GM23338 (cell line): ENCODE measurements around the gene BICRAL. TPM values are rescaled to one million over a fixed set of nuclear protein-coding genes. Genes with fewer than 3 reads are reported as not detected.

Experiments
- ATAC-seq: fragments of 200-7000 bp; cut with Tn5 transposase; 3 replicates; pipeline ENCODE4 v1.9.1; 2020
- DNase-seq: peaks from one replicate; pipeline ENCODE4 v3.0.0-alpha.2; 2015; ENCODE audit warnings: low spot score
- H2AFZ ChIP-seq: fragments of 200-600 bp; sonication (generic); 2 replicates; pipeline ENCODE4 v1.8.0; 2016; ENCODE audit warnings: antibody characterized with exemption, mild to moderate bottlenecking, moderate library complexity
- H3F3A ChIP-seq: fragments of 200-600 bp; sonication (generic); replicated peaks from 2 replicates; pipeline ENCODE4 v1.8.0; 2017; ENCODE audit warnings: antibody characterized with exemption, mixed run types, low read depth
- H3K27ac ChIP-seq: fragments of 200-600 bp; sonication (generic); 2 replicates; pipeline ENCODE4 v1.6.1; 2016; ENCODE audit warnings: low read depth
- H3K27me3 ChIP-seq: fragments of 200-600 bp; sonication (generic); 2 replicates; pipeline ENCODE4 v1.8.0; 2016; ENCODE audit warnings: mild to moderate bottlenecking, mixed run types, moderate library complexity; ENCODE audit not compliant: insufficient read depth
- H3K36me3 ChIP-seq: fragments of 200-600 bp; sonication (generic); 2 replicates; pipeline ENCODE4 v1.8.0; 2016; ENCODE audit warnings: mild to moderate bottlenecking; ENCODE audit not compliant: insufficient read depth
- H3K4me1 ChIP-seq: fragments of 200-600 bp; sonication (generic); 2 replicates; pipeline ENCODE4 v1.8.0; 2016; ENCODE audit warnings: mild to moderate bottlenecking, moderate library complexity; ENCODE audit not compliant: insufficient read depth
- H3K4me2 ChIP-seq: fragments of 200-600 bp; sonication (generic); 2 replicates; pipeline ENCODE4 v1.7.1; 2017; ENCODE audit warnings: mixed run types
- H3K4me3 ChIP-seq: fragments of 200-600 bp; sonication (generic); 2 replicates; pipeline ENCODE4 v1.6.1; 2016; ENCODE audit warnings: mixed run types
- H3K79me2 ChIP-seq: fragments of 200-600 bp; sonication (generic); replicated peaks from 2 replicates; pipeline ENCODE4 v1.8.0; 2017; ENCODE audit warnings: mild to moderate bottlenecking; ENCODE audit not compliant: insufficient read depth
- H3K9me2 ChIP-seq: fragments of 200-600 bp; sonication (generic); 2 replicates; pipeline ENCODE4 v1.8.0; 2017; ENCODE audit not compliant: insufficient read depth
- H4K20me1 ChIP-seq: fragments of 200-600 bp; sonication (generic); replicated peaks from 2 replicates; pipeline ENCODE4 v1.8.0; 2017; ENCODE audit warnings: mild to moderate bottlenecking; ENCODE audit not compliant: insufficient read depth
- H3K27ac Mint-ChIP-seq: 2 replicates; pipeline ENCODE4 v1.8.0; 2020; ENCODE audit warnings: inconsistent platforms, mild to moderate bottlenecking, moderate library complexity, mixed read lengths
- H3K27me3 Mint-ChIP-seq: 3 replicates; pipeline ENCODE4 v1.8.0; 2022; ENCODE audit warnings: low read depth, mild to moderate bottlenecking, moderate library complexity, mixed read lengths, inconsistent platforms; ENCODE audit not compliant: insufficient read depth, poor library complexity
- H3K36me3 Mint-ChIP-seq: 3 replicates; pipeline ENCODE4 v1.8.0; 2021; ENCODE audit warnings: low read depth, mild to moderate bottlenecking, inconsistent platforms, moderate library complexity, mixed read lengths
- H3K4me1 Mint-ChIP-seq: 3 replicates; pipeline ENCODE4 v1.8.0; 2020; ENCODE audit warnings: mild to moderate bottlenecking, inconsistent platforms, mixed read lengths
- H3K4me3 Mint-ChIP-seq: 3 replicates; pipeline ENCODE4 v1.8.0; 2021; ENCODE audit warnings: moderate library complexity, mild to moderate bottlenecking, inconsistent platforms, mixed read lengths
- H3K9me3 Mint-ChIP-seq: 3 replicates; pipeline ENCODE4 v1.8.0; 2020; ENCODE audit warnings: moderate library complexity, mild to moderate bottlenecking, inconsistent platforms, mixed read lengths
- CREB1 ChIP-seq: fragments of 250-450 bp; sonication (Bioruptor Pico); IDR thresholded peaks from 2 replicates; pipeline ENCODE4 v1.5.0; 2020; ENCODE audit warnings: low read depth, mild to moderate bottlenecking, moderate library complexity
- EZH2phosphoT487 ChIP-seq: fragments of 200-600 bp; sonication (generic); IDR thresholded peaks from one replicate; pipeline ENCODE4 v1.8.1; 2018; ENCODE audit warnings: antibody characterized with exemption; ENCODE audit not compliant: unreplicated experiment
- JUNB ChIP-seq: IDR thresholded peaks from one replicate; pipeline ENCODE4 v1.6.1; 2016; ENCODE audit warnings: antibody characterized with exemption; ENCODE audit not compliant: unreplicated experiment
- NANOG ChIP-seq: IDR thresholded peaks from 2 replicates; pipeline ENCODE4 v1.6.1; 2016; ENCODE audit warnings: antibody characterized with exemption, borderline replicate concordance
- POLR2AphosphoS5 ChIP-seq: IDR thresholded peaks from 2 replicates; pipeline ENCODE4 v1.6.1; 2016; ENCODE audit warnings: antibody characterized with exemption, low read depth
- STAT1 ChIP-seq: IDR thresholded peaks from one replicate; pipeline ENCODE4 v1.6.1; 2016; ENCODE audit warnings: antibody characterized with exemption; ENCODE audit not compliant: unreplicated experiment
- ZNF114 ChIP-seq: fragments of 250-450 bp; sonication (Bioruptor Pico); IDR thresholded peaks from 2 replicates; pipeline ENCODE4 v1.5.0; 2020; ENCODE audit warnings: mild to moderate bottlenecking, moderate library complexity
- ZNF331 ChIP-seq: fragments of 250-450 bp; sonication (Bioruptor Pico); IDR thresholded peaks from 2 replicates; pipeline ENCODE4 v1.5.0; 2020; ENCODE audit warnings: low read depth, mild to moderate bottlenecking, moderate library complexity
- polyA plus RNA-seq: library from polyadenylated mRNA; unstranded; fragments of >200 nt; fragmentation: Nextera tagmentation; extraction: Ambion mirVana; gene quantifications from 2 replicates; pipeline ENCODE4 v1.2.1, GENCODE V29; 2016
- total RNA-seq: library from RNA; depleted of rRNA; stranded (reverse); fragments of >200 nt; shearing (Covaris generic); gene quantifications from 2 replicates; pipeline ENCODE4 v1.2.3, GENCODE V29; 2014
- TF ChIP-seq, protein P1 (sequence below): fragments of 250-450 bp; sonication (Bioruptor Pico); IDR thresholded peaks from 2 replicates; pipeline ENCODE4 v1.5.0; 2020; ENCODE audit warnings: mild to moderate bottlenecking, moderate library complexity
- TF ChIP-seq, protein P2 (sequence below), 2 experiments: fragments of 200-600 bp in 1 of 2; sonication (generic) in 1 of 2; conservative IDR thresholded peaks; 2 replicates each; pipeline versions ENCODE4 v1.5.1 to v1.6.1; 2016 to 2017; ENCODE audit warnings: antibody characterized with exemption in 2 of 2, low read depth in 2 of 2, mild to moderate bottlenecking in 2 of 2, moderate library complexity in 1 of 2

Gene BICRAL
- total and polyA plus RNA-seq, 2 experiments from 2014 or later = 3.4 to 11.7 TPM

DNA sequence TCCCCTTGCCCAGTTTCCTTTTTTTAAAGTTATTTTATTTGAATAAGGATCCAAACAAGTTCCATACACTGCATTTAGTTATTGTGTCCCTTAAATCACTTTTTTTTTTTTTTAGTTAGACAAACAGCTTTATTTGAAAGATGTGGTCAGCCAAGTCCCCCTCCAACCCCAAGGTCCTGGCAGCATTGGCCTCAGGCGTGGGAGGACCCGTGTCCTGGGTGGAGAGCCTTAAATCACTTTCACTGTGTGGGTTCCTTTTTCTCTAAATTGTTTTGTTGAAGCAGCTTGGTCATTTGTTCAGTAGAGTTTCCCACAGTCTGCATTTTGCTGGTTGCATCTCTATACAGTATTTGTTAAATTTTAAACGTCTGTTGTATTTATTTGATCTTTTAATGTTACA is 30.8 kb upstream of the BICRAL start (continued):
- TF ChIP-seq, protein P1, sequence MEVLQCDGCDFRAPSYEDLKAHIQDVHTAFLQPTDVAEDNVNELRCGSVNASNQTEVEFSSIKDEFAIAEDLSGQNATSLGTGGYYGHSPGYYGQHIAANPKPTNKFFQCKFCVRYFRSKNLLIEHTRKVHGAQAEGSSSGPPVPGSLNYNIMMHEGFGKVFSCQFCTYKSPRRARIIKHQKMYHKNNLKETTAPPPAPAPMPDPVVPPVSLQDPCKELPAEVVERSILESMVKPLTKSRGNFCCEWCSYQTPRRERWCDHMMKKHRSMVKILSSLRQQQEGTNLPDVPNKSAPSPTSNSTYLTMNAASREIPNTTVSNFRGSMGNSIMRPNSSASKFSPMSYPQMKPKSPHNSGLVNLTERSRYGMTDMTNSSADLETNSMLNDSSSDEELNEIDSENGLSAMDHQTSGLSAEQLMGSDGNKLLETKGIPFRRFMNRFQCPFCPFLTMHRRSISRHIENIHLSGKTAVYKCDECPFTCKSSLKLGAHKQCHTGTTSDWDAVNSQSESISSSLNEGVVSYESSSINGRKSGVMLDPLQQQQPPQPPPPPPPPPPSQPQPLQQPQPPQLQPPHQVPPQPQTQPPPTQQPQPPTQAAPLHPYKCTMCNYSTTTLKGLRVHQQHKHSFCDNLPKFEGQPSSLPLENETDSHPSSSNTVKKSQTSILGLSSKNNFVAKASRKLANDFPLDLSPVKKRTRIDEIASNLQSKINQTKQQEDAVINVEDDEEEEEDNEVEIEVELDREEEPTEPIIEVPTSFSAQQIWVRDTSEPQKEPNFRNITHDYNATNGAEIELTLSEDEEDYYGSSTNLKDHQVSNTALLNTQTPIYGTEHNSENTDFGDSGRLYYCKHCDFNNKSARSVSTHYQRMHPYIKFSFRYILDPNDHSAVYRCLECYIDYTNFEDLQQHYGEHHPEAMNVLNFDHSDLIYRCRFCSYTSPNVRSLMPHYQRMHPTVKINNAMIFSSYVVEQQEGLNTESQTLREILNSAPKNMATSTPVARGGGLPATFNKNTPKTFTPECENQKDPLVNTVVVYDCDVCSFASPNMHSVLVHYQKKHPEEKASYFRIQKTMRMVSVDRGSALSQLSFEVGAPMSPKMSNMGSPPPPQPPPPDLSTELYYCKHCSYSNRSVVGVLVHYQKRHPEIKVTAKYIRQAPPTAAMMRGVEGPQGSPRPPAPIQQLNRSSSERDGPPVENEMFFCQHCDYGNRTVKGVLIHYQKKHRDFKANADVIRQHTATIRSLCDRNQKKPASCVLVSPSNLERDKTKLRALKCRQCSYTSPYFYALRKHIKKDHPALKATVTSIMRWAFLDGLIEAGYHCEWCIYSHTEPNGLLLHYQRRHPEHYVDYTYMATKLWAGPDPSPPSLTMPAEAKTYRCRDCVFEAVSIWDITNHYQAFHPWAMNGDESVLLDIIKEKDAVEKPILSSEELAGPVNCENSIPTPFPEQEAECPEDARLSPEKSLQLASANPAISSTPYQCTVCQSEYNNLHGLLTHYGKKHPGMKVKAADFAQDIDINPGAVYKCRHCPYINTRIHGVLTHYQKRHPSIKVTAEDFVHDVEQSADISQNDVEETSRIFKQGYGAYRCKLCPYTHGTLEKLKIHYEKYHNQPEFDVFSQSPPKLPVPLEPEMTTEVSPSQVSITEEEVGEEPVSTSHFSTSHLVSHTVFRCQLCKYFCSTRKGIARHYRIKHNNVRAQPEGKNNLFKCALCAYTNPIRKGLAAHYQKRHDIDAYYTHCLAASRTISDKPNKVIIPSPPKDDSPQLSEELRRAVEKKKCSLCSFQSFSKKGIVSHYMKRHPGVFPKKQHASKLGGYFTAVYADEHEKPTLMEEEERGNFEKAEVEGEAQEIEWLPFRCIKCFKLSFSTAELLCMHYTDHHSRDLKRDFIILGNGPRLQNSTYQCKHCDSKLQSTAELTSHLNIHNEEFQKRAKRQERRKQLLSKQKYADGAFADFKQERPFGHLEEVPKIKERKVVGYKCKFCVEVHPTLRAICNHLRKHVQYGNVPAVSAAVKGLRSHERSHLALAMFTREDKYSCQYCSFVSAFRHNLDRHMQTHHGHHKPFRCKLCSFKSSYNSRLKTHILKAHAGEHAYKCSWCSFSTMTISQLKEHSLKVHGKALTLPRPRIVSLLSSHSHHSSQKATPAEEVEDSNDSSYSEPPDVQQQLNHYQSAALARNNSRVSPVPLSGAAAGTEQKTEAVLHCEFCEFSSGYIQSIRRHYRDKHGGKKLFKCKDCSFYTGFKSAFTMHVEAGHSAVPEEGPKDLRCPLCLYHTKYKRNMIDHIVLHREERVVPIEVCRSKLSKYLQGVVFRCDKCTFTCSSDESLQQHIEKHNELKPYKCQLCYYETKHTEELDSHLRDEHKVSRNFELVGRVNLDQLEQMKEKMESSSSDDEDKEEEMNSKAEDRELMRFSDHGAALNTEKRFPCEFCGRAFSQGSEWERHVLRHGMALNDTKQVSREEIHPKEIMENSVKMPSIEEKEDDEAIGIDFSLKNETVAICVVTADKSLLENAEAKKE (CRISPR knock-in tag) = no peak
- TF ChIP-seq ZNF114 = no peak
- TF ChIP-seq, protein P2, sequence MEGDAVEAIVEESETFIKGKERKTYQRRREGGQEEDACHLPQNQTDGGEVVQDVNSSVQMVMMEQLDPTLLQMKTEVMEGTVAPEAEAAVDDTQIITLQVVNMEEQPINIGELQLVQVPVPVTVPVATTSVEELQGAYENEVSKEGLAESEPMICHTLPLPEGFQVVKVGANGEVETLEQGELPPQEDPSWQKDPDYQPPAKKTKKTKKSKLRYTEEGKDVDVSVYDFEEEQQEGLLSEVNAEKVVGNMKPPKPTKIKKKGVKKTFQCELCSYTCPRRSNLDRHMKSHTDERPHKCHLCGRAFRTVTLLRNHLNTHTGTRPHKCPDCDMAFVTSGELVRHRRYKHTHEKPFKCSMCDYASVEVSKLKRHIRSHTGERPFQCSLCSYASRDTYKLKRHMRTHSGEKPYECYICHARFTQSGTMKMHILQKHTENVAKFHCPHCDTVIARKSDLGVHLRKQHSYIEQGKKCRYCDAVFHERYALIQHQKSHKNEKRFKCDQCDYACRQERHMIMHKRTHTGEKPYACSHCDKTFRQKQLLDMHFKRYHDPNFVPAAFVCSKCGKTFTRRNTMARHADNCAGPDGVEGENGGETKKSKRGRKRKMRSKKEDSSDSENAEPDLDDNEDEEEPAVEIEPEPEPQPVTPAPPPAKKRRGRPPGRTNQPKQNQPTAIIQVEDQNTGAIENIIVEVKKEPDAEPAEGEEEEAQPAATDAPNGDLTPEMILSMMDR (conservative IDR thresholded peaks at IDR 0.05; ENCODE audit: low read depth in 2 of 2) = no peak
- TF ChIP-seq JUNB = no peak
- no peak for TF ChIP-seq ZNF331 (CRISPR knock-in tag)
- no peak for TF ChIP-seq POLR2AphosphoS5
- no peak for TF ChIP-seq EZH2phosphoT487

DNA sequence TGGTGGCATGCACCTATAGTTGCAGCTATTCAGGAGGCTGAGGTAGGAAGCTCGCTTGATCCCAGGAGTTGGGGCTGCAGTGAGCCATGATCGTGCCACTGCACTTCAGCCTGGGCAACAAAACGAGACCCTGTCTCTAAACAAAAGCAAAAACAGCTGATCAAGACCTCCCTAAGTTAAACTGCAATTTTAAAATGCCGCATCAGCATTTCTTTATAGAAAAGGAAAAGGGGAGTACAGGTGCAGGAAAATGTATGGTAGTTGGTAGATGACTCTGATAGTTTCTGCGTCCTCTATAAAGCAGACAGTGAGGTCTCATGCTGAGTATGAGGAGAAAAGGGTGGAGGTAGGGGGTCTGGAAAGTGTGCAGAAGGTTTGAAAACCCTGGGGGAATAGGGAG is 27.1 kb upstream of the BICRAL start:
- Mint-ChIP-seq H3K4me3 (no peak overlapping the region), H3K9me3 (no peaks in the 10 kb centered on the region), H3K27me3 (peaks cover 1% of the 10 kb centered on the region), H3K4me1 (peaks cover 51% of the 10 kb centered on the region), H3K36me3 (peaks cover 11% of the 10 kb centered on the region), H3K27ac (no peak overlapping the region)
- no peak overlapping the region for H3K4me3 ChIP-seq
- H4K20me1 ChIP-seq = no peaks in the 10 kb centered on the region; the same call in 1 of the 2 replicates
- H2AFZ ChIP-seq = no peak overlapping the region
- no peaks in the 10 kb centered on the region for H3K9me2 ChIP-seq
- H3K27me3 ChIP-seq = no peaks in the 10 kb centered on the region
- H3K4me2 ChIP-seq = no peak overlapping the region
- H3K36me3 ChIP-seq = no peaks in the 10 kb centered on the region
- H3F3A ChIP-seq = peaks cover 10% of the 10 kb centered on the region
- peaks cover 31% of the 10 kb centered on the region for H3K4me1 ChIP-seq
- no peak for ATAC-seq
- H3K27ac ChIP-seq = no peak overlapping the region; the same call in 1 of the 2 replicates
- TF ChIP-seq CREB1 (CRISPR knock-in tag) = no peak
- TF ChIP-seq JUNB = no peak
- no peak for TF ChIP-seq NANOG
- TF ChIP-seq EZH2phosphoT487 = no peak
- no peak for TF ChIP-seq POLR2AphosphoS5
- no peak for TF ChIP-seq STAT1
- H3K79me2 ChIP-seq = peaks cover 22% of the 10 kb centered on the region
- no peak for DNase-seq
